ENCODE measurements around the gene TREH. TPM values are rescaled to one million over a fixed set of nuclear protein-coding genes. Genes with fewer than 3 reads are reported as not detected.

Gene TREH
- total RNA-seq, 1 donor from 2014 or later, result 0.25 TPM

- no peak for DNase-seq (ENCODE audit: extremely low spot score in 2 of 2)
- intact Hi-C loops (cut with DNase I), result no loop called here
- Histone ChIP-seq H3K27ac (no peak overlapping the region), H3K9me3 (no peaks in the 10 kb centered on the region), H3K4me1 (no peaks in the 10 kb centered on the region), H3K4me3 (no peak overlapping the region), H3K36me3 (no peaks in the 10 kb centered on the region), H3K27me3 (no peaks in the 10 kb centered on the region)
- TF ChIP-seq POLR2AphosphoS5 (IDR thresholded peaks at IDR 0.05; ENCODE audit: insufficient read depth in 1 of 2, low read depth in 1 of 2), result no peak
- TF ChIP-seq CTCF (IDR thresholded peaks at IDR 0.05), result no peak
- no peak for TF ChIP-seq POLR2A (IDR thresholded peaks at IDR 0.05)
These were observed 5.9 kb downstream of the TREH start for GRCh38 chr11:118673361-118674081.

GRCh38 chr11:118672846-118673245, 6.6 kb downstream of the TREH start:
- Histone ChIP-seq H3K27me3 (no peaks in the 10 kb centered on the region), H3K27ac (no peak overlapping the region), H3K4me1 (no peaks in the 10 kb centered on the region), H3K9me3 (no peaks in the 10 kb centered on the region), H3K36me3 (no peaks in the 10 kb centered on the region), H3K4me3 (no peak overlapping the region)
- intact Hi-C loops (cut with DNase I), result no loop called here
- TF ChIP-seq CTCF (IDR thresholded peaks at IDR 0.05) (no peak), POLR2A (IDR thresholded peaks at IDR 0.05) (no peak)
- DNase-seq (ENCODE audit: extremely low spot score in 2 of 2), result no peak

DNA sequence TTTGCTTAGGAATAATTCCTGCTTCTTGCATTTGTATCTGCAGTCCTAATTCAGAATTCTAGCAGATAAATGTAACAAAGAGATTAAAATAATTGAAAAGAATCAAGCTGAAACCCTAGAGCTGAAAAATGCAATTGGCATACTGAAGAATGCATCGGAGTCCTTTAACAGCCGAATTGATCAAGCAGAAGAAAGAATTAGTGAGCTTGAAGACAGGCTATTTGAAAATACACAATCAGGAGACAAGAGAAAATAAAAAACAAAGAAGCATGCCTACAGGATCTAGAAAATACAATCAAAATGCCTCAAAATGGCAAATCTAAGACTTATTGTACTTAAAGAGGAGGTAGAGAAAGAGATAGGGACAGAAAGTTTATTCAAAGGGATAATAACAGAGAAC, 8.2 kb downstream of the TREH start:
- intact Hi-C loops (cut with DNase I), result no loop called here
- TF ChIP-seq CTCF (IDR thresholded peaks at IDR 0.05), result no peak
- TF ChIP-seq POLR2AphosphoS5 (IDR thresholded peaks at IDR 0.05; ENCODE audit: insufficient read depth in 1 of 2, low read depth in 1 of 2), result no peak
- TF ChIP-seq POLR2A (IDR thresholded peaks at IDR 0.05), result no peak
- Histone ChIP-seq H3K4me3 (no peak overlapping the region), H3K4me1 (no peaks in the 10 kb centered on the region), H3K27ac (no peak overlapping the region), H3K27me3 (no peaks in the 10 kb centered on the region), H3K36me3 (no peaks in the 10 kb centered on the region), H3K9me3 (no peaks in the 10 kb centered on the region)
- no peak for DNase-seq (ENCODE audit: extremely low spot score in 2 of 2)

- H3K36me3 ChIP-seq, result no peaks in the 10 kb centered on the region
- no peaks in the 10 kb centered on the region for H3K9me3 ChIP-seq
- H3K27me3 ChIP-seq, result no peaks in the 10 kb centered on the region
- intact Hi-C loops (cut with DNase I), result no loop called here
- H3K27ac ChIP-seq, result no peak overlapping the region
- no peaks in the 10 kb centered on the region for H3K4me1 ChIP-seq
- DNase-seq (ENCODE audit: extremely low spot score in 2 of 2), result no peak
- H3K4me3 ChIP-seq, result no peak overlapping the region
- TF ChIP-seq POLR2A (IDR thresholded peaks at IDR 0.05) (no peak), CTCF (IDR thresholded peaks at IDR 0.05) (no peak), POLR2AphosphoS5 (IDR thresholded peaks at IDR 0.05; ENCODE audit: insufficient read depth in 1 of 2, low read depth in 1 of 2) (no peak)
These were observed 9.4 kb downstream of the TREH start for GRCh38 chr11:118670063-118670462.

DNA sequence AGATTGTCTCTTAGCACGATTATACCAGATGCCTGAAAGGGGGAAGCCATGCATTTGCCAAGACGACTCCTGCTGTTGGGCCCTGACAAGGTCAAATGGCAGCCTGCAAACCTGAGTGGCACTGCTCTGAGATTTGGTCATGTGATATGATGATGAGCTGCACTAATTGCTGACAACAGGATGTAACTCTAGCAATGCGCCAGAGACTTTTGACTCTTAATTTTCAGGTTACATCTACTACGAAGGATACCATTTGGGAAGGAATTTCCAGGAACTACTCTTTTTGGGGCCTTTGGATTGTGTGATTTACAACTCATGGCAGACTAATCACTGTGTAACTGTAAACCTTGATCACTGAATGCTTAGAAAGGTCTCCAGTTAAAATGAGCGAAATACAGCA, 13.1 kb downstream of the TREH start:
- Histone ChIP-seq H3K36me3 (no peaks in the 10 kb centered on the region), H3K9me3 (no peaks in the 10 kb centered on the region), H3K27me3 (no peaks in the 10 kb centered on the region), H3K4me1 (no peaks in the 10 kb centered on the region), H3K27ac (no peak overlapping the region), H3K4me3 (no peak overlapping the region)
- TF ChIP-seq POLR2AphosphoS5 (IDR thresholded peaks at IDR 0.05; ENCODE audit: insufficient read depth in 1 of 2, low read depth in 1 of 2) (no peak), POLR2A (IDR thresholded peaks at IDR 0.05) (no peak), CTCF (IDR thresholded peaks at IDR 0.05) (no peak)
- no peak for DNase-seq (ENCODE audit: extremely low spot score in 2 of 2)
- intact Hi-C loops (cut with DNase I), result no loop called here

All from vagina (tissue), 2 donors.